DOHH2 (cell line): Measurements from ENCODE around the gene MAML2.

ENCODE experiments used
- H3F3A ChIP-seq: fragments of 200-600 bp; sonication (generic), shearing (Covaris generic); 2 replicates; pipeline ENCODE4 v1.6.0; 2016; ENCODE audit warnings: antibody characterized with exemption, mild to moderate bottlenecking; ENCODE audit not compliant: control insufficient read depth, insufficient read depth
- H3K27ac ChIP-seq: fragments of 200-600 bp; sonication (generic); 2 replicates; pipeline ENCODE4 v1.5.1; 2014; ENCODE audit warnings: low read depth, mild to moderate bottlenecking, low read length, moderate library complexity
- H3K27me3 ChIP-seq: fragments of 200-600 bp; sonication (generic); 2 replicates; pipeline ENCODE4 v1.6.1; 2014; ENCODE audit warnings: mild to moderate bottlenecking, low read length, mixed read lengths; ENCODE audit not compliant: control insufficient read depth
- H3K36me3 ChIP-seq: fragments of 200-600 bp; sonication (generic); 2 replicates; pipeline ENCODE4 v1.6.1; 2014; ENCODE audit warnings: mild to moderate bottlenecking, low read length, moderate library complexity, mixed read lengths; ENCODE audit not compliant: control insufficient read depth
- H3K4me1 ChIP-seq: fragments of 200-600 bp; sonication (generic); 2 replicates; pipeline ENCODE4 v1.6.1; 2014; ENCODE audit warnings: mild to moderate bottlenecking, low read length, mixed read lengths; ENCODE audit not compliant: control insufficient read depth
- H3K4me2 ChIP-seq: fragments of 200-600 bp; sonication (generic); 2 replicates; pipeline ENCODE4 v1.6.0; 2014; ENCODE audit warnings: mild to moderate bottlenecking, low read length, moderate library complexity
- H3K4me3 ChIP-seq: fragments of 200-600 bp; sonication (generic); 2 replicates; pipeline ENCODE4 v1.5.1; 2014; ENCODE audit warnings: mild to moderate bottlenecking, low read length, mixed read lengths
- H3K79me2 ChIP-seq: fragments of 200-600 bp; sonication (generic); 2 replicates; pipeline ENCODE4 v1.6.1; 2014; ENCODE audit warnings: mild to moderate bottlenecking, low read length, mixed read lengths; ENCODE audit not compliant: control insufficient read depth
- H3K9me2 ChIP-seq: fragments of 200-600 bp; sonication (generic); replicated peaks from 2 replicates; pipeline ENCODE4 v1.6.1; 2014; ENCODE audit warnings: mild to moderate bottlenecking, low read length, mixed read lengths; ENCODE audit not compliant: control insufficient read depth
- H3K9me3 ChIP-seq: fragments of 200-600 bp; sonication (generic); 2 replicates; pipeline ENCODE4 v1.6.1; 2014; ENCODE audit warnings: antibody characterized with exemption, low read length, mixed read lengths; ENCODE audit not compliant: control insufficient read depth, insufficient read depth
- H4K20me1 ChIP-seq: fragments of 200-600 bp; sonication (generic); 2 replicates; pipeline ENCODE4 v1.6.0; 2014; ENCODE audit warnings: low read depth, mild to moderate bottlenecking, antibody characterized with exemption, low read length, moderate library complexity; ENCODE audit not compliant: control insufficient read depth, insufficient read depth
- CTCF ChIP-seq: fragments of 200-600 bp; sonication (generic); IDR thresholded peaks from one replicate; pipeline ENCODE4 v1.5.1; 2014; ENCODE audit warnings: antibody characterized with exemption, mild to moderate bottlenecking, low read depth, low read length; ENCODE audit not compliant: poor library complexity, severe bottlenecking
- EZH2phosphoT487 ChIP-seq: fragments of 200-600 bp; sonication (generic); IDR thresholded peaks from 2 replicates; pipeline ENCODE4 v1.6.1; 2017; ENCODE audit warnings: borderline replicate concordance, mild to moderate bottlenecking, antibody characterized with exemption, low read length, moderate library complexity, mixed read lengths

MAML2 gene

GRCh38 chr11:96045622-96046456 is 297.2 kb downstream of the MAML2 start:
- no peak overlapping the region for H3K4me2 ChIP-seq

GRCh38 chr11:96044747-96045146 is 298.2 kb downstream of the MAML2 start:
- Histone ChIP-seq H3K79me2 (no peaks in the 10 kb centered on the region), H3K4me3 (no peak overlapping the region), H4K20me1 (no peaks in the 10 kb centered on the region), H3K9me2 (no peaks in the 10 kb centered on the region), H3K27me3 (no peaks in the 10 kb centered on the region; the same call in 1 of the 2 replicates), H3K36me3 (no peaks in the 10 kb centered on the region), H3K27ac (no peak overlapping the region), H3K9me3 (no peaks in the 10 kb centered on the region), H3K4me1 (no peaks in the 10 kb centered on the region), H3F3A (no peaks in the 10 kb centered on the region), H3K4me2 (no peak overlapping the region)
- TF ChIP-seq CTCF, result no peak
- no peak for TF ChIP-seq EZH2phosphoT487

More at GRCh38 chr11:96045622-96046456, 297.2 kb downstream of the MAML2 start:
- Histone ChIP-seq H3K9me2 (no peaks in the 10 kb centered on the region), H3K36me3 (no peaks in the 10 kb centered on the region), H3K79me2 (no peaks in the 10 kb centered on the region), H3F3A (no peaks in the 10 kb centered on the region), H3K4me3 (no peak overlapping the region), H4K20me1 (no peaks in the 10 kb centered on the region), H3K27ac (no peak overlapping the region), H3K4me1 (no peaks in the 10 kb centered on the region), H3K9me3 (no peaks in the 10 kb centered on the region), H3K27me3 (no peaks in the 10 kb centered on the region; the same call in 1 of the 2 replicates)
- TF ChIP-seq CTCF (no peak), EZH2phosphoT487 (no peak)

- H4K20me1 ChIP-seq, result no peaks in the 10 kb centered on the region
- TF ChIP-seq CTCF (no peak), EZH2phosphoT487 (no peak)
- no peaks in the 10 kb centered on the region for H3K4me1 ChIP-seq
- H3K4me3 ChIP-seq, result no peak overlapping the region
- no peaks in the 10 kb centered on the region for H3K9me3 ChIP-seq
- no peaks in the 10 kb centered on the region for H3K79me2 ChIP-seq
- no peaks in the 10 kb centered on the region for H3F3A ChIP-seq
- H3K27me3 ChIP-seq, result no peaks in the 10 kb centered on the region; the same call in 1 of the 2 replicates
- H3K4me2 ChIP-seq, result no peak overlapping the region
- H3K27ac ChIP-seq, result no peak overlapping the region
- no peaks in the 10 kb centered on the region for H3K9me2 ChIP-seq
- no peaks in the 10 kb centered on the region for H3K36me3 ChIP-seq
Measured at GRCh38 chr11:96044311-96044710, 298.7 kb downstream of the MAML2 start.
